Caki2 (cell line): ENCODE measurements around the gene SLC11A2. TPM values are rescaled to one million over a fixed set of nuclear protein-coding genes. Genes with fewer than 3 reads are reported as not detected.
A peak's percentile ranks its signal among the peaks of the same experiment; 100 is the strongest.
"Not testable (repeated sequence)": the region's sequence is repeated elsewhere in the genome, so short reads cannot be mapped to it uniquely, and the experiment has no call there.

Experiments used
- DNase-seq: peaks from one replicate; pipeline ENCODE4 v3.0.0-alpha.2; 2015; ENCODE audit warnings: low read depth
- in situ Hi-C: cut with HindIII; loops from 2 replicates; pipeline ENCODE4 v1.10.0; 2016; ENCODE audit warnings: low sequenced_read_pairs, low pct_unique_long_range_greater_than_20kb, mixed read lengths
- total RNA-seq: library from RNA; depleted of rRNA; stranded (reverse); fragments of >200 nt; shearing (Covaris generic); gene quantifications from 2 replicates; pipeline ENCODE4 v1.2.3, GENCODE V29; 2014; ENCODE audit warnings: low replicate concordance

The SLC11A2 gene
- total RNA-seq, 1 experiment from 2014 or later: 41.4 TPM

DNA sequence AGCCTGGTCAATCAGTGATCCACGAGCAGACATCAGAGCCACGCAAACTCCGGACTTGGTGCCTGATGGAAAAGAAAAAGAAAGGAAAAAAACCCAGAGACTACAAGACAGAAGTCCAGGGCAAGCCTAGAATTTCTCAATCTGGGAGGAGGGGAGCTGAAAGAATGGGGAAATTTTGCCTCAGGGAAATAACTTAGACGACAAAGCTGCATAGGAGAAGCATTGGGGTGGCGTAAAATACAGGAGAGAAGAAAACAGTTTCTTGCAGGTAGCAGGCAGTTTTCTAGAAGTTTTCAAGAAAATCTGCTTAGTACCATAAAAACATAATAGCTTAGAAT lies 2.6 kb upstream of the SLC11A2 start:
- DNase-seq: no peak
- in situ Hi-C loops: no loop called here

DNA sequence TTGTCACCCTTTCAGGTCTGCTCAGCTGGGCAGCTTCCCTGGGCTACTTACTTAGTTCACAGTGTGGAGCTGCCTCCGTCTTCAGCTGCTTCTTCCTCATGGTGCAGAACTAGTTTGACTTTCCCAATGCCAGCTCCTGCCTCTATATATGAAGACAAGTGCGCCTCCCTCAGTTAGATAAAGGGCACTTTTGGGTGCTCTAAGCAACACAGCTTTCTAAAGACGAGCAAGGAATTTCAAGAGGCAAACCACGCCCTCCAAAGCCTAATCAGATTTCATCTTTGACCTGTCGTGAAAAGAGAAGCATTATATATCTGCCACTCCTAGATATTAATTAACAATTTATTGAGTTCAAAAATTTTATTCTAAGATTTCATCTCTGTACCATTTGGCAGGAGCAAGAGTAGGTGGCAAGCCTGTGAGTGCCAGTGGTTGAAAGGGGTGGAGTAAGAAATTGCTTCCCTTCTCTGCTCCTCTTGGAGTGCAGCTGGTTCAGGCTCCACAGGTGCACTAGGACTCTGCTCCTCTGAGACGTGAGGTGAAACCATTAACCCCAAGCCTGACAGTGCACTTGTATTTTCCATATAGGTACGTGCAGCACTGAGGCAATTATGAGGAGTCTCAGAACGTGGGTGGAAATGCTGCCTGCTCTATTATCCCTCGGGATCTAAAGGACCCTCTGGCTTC lies 2.1 kb upstream of the SLC11A2 start:
- in situ Hi-C loops: no loop called here
- DNase-seq: peak; percentile 52

- in situ Hi-C loops: no loop called here
- DNase-seq: no peak
Observed at GRCh38 chr12:51027342-51027835, 1.2 kb upstream of the SLC11A2 start.

GRCh38 chr12:51025338-51025835 lies 797 bp downstream of the SLC11A2 start:
- no peak for DNase-seq
- in situ Hi-C loops: no loop called here

- DNase-seq: no peak
- in situ Hi-C loops: no loop called here
Observed at GRCh38 chr12:51023625-51024382, 2.4 kb downstream of the SLC11A2 start.

DNA sequence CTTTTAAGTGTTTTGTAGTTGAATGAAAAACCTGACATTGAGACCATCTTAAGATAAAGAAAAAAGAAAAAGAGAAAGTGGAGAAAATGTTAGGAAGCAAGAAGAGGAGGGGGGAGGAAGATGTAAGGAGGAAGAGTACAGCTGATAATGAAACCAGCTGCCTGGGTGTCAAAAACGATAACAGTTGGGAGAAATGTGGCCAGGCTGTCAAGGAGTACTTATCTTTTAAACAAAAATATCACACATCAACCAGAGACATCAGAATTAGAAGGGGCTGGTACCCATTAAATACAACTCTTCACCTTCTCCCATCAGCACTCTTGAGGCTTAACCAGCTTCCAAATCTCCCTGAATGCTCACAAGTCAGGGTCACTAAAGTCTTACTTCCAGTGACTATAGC lies 4.5 kb downstream of the SLC11A2 start:
- no peak for DNase-seq
- in situ Hi-C loops: no loop called here

DNA sequence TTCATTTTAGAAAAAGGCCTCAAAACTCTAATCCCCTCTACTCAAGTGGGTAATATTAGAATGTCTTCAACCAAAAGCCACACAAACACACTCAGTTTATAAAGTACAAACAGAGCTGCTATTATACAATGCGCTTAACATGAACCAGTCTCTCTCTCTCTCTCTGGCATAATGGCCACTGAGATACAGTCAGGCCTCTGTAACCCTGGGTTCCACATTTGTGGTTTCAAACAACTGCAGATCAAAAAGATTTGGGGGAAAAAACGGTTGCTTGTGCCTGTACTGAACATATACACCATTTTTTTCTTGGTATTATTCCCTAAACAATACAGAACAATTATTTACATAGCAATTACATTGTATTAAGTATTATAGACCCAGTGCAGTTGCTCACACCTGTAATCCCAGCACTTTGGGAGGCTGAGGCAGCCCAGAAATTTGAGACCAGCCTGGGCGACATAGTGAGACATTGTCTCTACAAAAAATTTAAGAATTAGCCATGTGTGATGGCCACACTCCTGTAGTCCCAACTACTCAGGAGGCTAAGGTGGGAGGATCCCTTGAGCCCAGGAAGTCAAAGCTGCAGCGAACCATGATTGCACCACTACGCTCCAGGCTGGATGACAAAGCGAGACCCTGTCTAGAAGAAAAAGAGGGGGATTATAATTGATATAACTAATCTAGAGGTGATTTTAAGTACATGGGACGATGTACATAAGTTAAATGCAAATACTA lies 5.6 kb downstream of the SLC11A2 start:
- in situ Hi-C loops: no loop called here
- DNase-seq: no peak

GRCh38 chr12:51019927-51020326 lies 6.3 kb downstream of the SLC11A2 start:
- DNase-seq: no peak
- in situ Hi-C loops: no loop called here

- in situ Hi-C loops: no loop called here
Observed at GRCh38 chr12:51018956-51019355, 7.2 kb downstream of the SLC11A2 start.

DNA sequence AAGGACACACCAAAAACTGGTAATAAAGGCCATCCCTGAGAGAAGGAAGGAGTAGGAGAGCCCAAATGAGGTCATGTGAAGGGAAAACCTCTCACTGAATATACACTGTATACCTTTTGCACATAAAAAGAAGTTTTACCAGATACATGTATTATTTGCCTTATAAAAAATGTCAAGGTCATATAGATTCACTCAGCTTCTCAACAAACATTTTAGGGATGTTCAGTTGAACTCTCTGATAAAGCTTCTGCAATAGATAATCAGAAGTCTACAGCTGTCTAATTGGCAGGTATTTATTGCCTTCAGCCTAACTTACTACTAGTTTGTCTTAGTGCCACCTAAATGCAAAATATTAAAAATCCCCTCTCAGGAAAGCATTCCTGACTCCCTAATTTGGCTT lies 8.7 kb downstream of the SLC11A2 start:
- in situ Hi-C loops: no loop called here
- no peak for DNase-seq

More at GRCh38 chr12:51018956-51019355, 7.2 kb downstream of the SLC11A2 start:
- DNase-seq: no peak

DNA sequence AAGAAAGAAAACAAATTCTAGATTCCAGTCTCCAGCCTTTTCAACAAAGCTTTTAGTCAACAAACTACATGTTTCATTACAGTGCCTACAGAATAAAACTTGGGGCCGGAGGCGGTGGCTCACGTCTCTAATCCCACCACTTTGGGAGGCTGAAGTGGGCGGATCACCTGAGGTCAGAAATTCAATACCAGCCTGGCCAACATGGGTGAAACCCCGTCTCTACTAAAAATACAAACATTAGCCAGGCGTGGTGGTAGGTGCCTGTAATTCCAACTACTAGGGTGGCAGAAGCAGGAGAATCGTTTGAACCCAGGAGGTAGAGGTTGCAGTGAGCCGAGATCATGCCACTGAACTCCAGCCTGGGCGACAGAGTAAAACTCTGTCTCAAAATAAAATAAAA lies 11.7 kb downstream of the SLC11A2 start:
- DNase-seq, in situ Hi-C loops: not testable (repeated sequence)

DNA sequence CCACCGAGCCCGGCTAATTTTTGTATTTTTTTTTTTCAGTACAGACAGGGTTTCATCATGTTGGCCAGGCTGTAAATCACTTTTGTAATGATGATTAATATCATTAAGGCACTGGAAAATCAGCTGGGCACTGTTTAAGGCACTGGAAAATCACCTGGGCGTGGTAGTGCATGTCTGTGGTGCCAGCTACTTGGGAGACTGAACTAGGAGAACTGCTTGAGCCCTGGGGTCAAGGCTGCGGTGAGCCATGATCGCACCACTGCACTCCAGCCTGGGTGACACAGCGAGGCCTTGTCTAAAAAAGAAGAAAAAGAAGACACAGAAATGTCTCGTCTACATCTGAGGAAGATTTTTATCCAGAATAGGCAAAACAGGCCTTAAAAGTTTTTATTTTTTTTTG lies 12.7 kb downstream of the SLC11A2 start:
- in situ Hi-C loops: no loop called here
- DNase-seq: peak; percentile 81

GRCh38 chr12:51012570-51013236 lies 13.5 kb downstream of the SLC11A2 start:
- in situ Hi-C loops: no loop called here
- no peak for DNase-seq

DNA sequence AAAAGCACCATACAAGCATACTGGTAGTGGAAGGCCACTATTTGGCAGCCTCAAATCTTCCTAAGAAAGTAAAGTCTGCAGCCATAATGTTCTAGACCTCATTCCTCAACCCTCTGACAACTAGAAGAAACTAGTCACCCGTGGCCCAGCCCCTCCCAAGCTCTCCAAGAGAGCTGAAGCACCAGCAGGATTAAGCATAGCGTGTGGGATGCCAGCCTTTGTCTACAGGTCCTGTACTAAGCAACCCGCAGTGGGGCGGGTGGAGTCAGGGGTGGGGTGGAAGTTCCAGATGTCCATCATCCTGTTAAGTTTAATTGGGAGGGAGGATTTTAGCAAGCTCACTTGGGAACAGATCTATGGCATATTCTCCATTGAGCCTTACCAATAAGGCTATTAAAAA lies 14.2 kb downstream of the SLC11A2 start:
- in situ Hi-C loops: no loop called here
- DNase-seq: peak; percentile 22

DNA sequence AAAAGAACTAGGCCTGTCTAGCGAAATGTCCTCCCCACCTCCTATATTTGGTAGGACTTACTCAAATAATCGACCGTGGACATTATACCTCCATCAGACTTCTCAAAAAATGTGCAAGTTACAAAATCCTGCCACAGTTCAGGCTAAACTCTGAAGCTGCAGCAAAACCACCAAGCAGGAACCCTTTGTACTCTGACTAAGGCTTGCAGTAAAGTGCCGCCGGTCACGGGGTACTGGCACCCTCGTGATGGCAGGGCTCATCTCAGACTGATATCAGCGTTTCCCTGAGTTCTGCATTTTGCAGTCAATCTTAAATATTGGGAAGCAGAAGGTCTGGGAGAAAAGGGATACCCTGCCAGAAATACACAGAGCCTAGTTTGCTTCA lies 17.1 kb downstream of the SLC11A2 start:
- no peak for DNase-seq
- in situ Hi-C loops: no loop called here

GRCh38 chr12:51008329-51009055 lies 17.7 kb downstream of the SLC11A2 start:
- DNase-seq: no peak
- in situ Hi-C loops: no loop called here

GRCh38 chr12:51005671-51006070 lies 20.5 kb downstream of the SLC11A2 start:
- no peak for DNase-seq
- in situ Hi-C loops: no loop called here

- no peak for DNase-seq
- in situ Hi-C loops: no loop called here
Observed at GRCh38 chr12:51005030-51005429, 21.2 kb downstream of the SLC11A2 start.
